Left lung (tissue), 10 donors: ENCODE data around the gene FBXL7. TPM values are rescaled to one million over a fixed set of nuclear protein-coding genes. Genes with fewer than 3 reads are reported as not detected.

ENCODE experiments used
- ATAC-seq: fragments of 200-7000 bp; cut with Tn5 transposase; one replicate; pipeline ENCODE4 v1.9.1; 2020; ENCODE audit warnings: moderate library complexity
- DNase-seq, 4 donors: peaks; one replicate each; pipeline ENCODE4 v3.0.0-alpha.2; 2013 to 2020
- H3K27ac ChIP-seq, 2 donors: fragments of 200-600 bp; sonication (generic) in 1 of 2; one replicate each; pipeline versions ENCODE4 v1.5.0 to v1.8.0; 2020 to 2021
- H3K27me3 ChIP-seq, 2 donors: fragments of 200-600 bp; sonication (generic) in 1 of 2; one replicate each; pipeline versions ENCODE4 v1.5.0 to v1.8.0; 2020 to 2021
- H3K36me3 ChIP-seq, 2 donors: fragments of 200-600 bp; sonication (generic) in 1 of 2; one replicate each; pipeline versions ENCODE4 v1.5.0 to v1.8.0; 2020 to 2021
- H3K4me1 ChIP-seq, 2 donors: fragments of 200-600 bp; one replicate each; pipeline ENCODE4 v1.8.0; 2021
- H3K4me3 ChIP-seq, 2 donors: fragments of 200-600 bp; sonication (generic) in 1 of 2; one replicate each; pipeline versions ENCODE4 v1.5.0 to v1.8.0; 2020 to 2021; ENCODE audit warnings: mild to moderate bottlenecking in 1 of 2
- H3K9me3 ChIP-seq, 2 donors: fragments of 200-600 bp; sonication (generic) in 1 of 2; one replicate each; pipeline versions ENCODE4 v1.5.0 to v1.8.0; 2020 to 2021
- CTCF ChIP-seq, 2 donors: fragments of 200-600 bp; sonication (generic) in 1 of 2; IDR thresholded peaks; one replicate each; pipeline versions ENCODE4 v1.5.0 to v1.8.0; 2021; ENCODE audit warnings: antibody characterized with exemption in 2 of 2
- intact Hi-C, 2 donors: fragments of 100-400 bp; cut with DNase I; formaldehyde crosslinking; loops; one replicate each; pipeline versions ENCODE4 v1.11.2 to v1.14.2; 2022
- polyA plus RNA-seq, 6 donors: library from polyadenylated mRNA; unstranded; fragments of 120-200 nt; gene quantifications; one replicate each; pipeline ENCODE4 v1.2.1, GENCODE V29; 2013; ENCODE audit not compliant: insufficient read length in 6 of 6
- total RNA-seq, 2 donors: library from RNA; stranded (reverse); fragmentation: NEBNext Ultra II Directional; extraction: Animal tissue kit (Norgen Biotek cat#: 25700); gene quantifications; one replicate each; pipeline ENCODE4 v1.2.1, GENCODE V29; 2021
- donor health status: DM: no; HTN: yes; CAD: no.
- donor health status: DM: no; HTN: no; CAD: no.

FBXL7 gene
- total and polyA plus RNA-seq, 8 donors, result 12.0 to 32.4 (median 28.1) TPM

GRCh38 chr5:15808577-15808976 is 308.6 kb downstream of the FBXL7 start:
- no peaks in the 10 kb centered on the region for H3K36me3 ChIP-seq
- H3K4me1 ChIP-seq, result no peaks in the 10 kb centered on the region
- no peaks in the 10 kb centered on the region for H3K27me3 ChIP-seq
- DNase-seq (no peak), ATAC-seq (no peak)
- H3K27ac ChIP-seq, result no peak overlapping the region
- intact Hi-C loops, result no loop called here
- peaks cover 0 to 14% of the 10 kb centered on the region in 2 donors for H3K9me3 ChIP-seq
- H3K4me3 ChIP-seq, result no peak overlapping the region
- no peak for TF ChIP-seq CTCF (IDR thresholded peaks at IDR 0.05)

- H3K27ac ChIP-seq, result no peak overlapping the region
- DNase-seq (no peak), ATAC-seq (no peak)
- no peak overlapping the region for H3K4me3 ChIP-seq
- no peaks in the 10 kb centered on the region for H3K4me1 ChIP-seq
- no peak for TF ChIP-seq CTCF (IDR thresholded peaks at IDR 0.05)
- H3K9me3 ChIP-seq, result no peaks in the 10 kb centered on the region
- H3K36me3 ChIP-seq, result no peaks in the 10 kb centered on the region
- no peaks in the 10 kb centered on the region for H3K27me3 ChIP-seq
- intact Hi-C loops, result no loop called here
Observed at GRCh38 chr5:15819617-15820016, 319.6 kb downstream of the FBXL7 start.

GRCh38 chr5:15821506-15821905 is 321.5 kb downstream of the FBXL7 start:
- intact Hi-C loops, result no loop called here
- H3K9me3 ChIP-seq, result no peaks in the 10 kb centered on the region
- ATAC-seq (no peak), DNase-seq (no peak)
- H3K27me3 ChIP-seq, result no peaks in the 10 kb centered on the region
- no peaks in the 10 kb centered on the region for H3K36me3 ChIP-seq
- no peaks in the 10 kb centered on the region for H3K4me1 ChIP-seq
- TF ChIP-seq CTCF (IDR thresholded peaks at IDR 0.05), result no peak
- no peak overlapping the region for H3K4me3 ChIP-seq
- H3K27ac ChIP-seq, result no peak overlapping the region

GRCh38 chr5:15823398-15823797 is 323.4 kb downstream of the FBXL7 start:
- Histone ChIP-seq H3K9me3 (no peaks in the 10 kb centered on the region), H3K36me3 (no peaks in the 10 kb centered on the region), H3K4me3 (no peak overlapping the region), H3K27ac (no peak overlapping the region), H3K4me1 (no peaks in the 10 kb centered on the region), H3K27me3 (no peaks in the 10 kb centered on the region)
- no peak for DNase-seq
- TF ChIP-seq CTCF (IDR thresholded peaks at IDR 0.05), result no peak
- intact Hi-C loops, result no loop called here
- no peak for ATAC-seq

GRCh38 chr5:15827741-15828140 is 327.8 kb downstream of the FBXL7 start:
- TF ChIP-seq CTCF (IDR thresholded peaks at IDR 0.05), result no peak
- intact Hi-C loops, result no loop called here
- no peaks in the 10 kb centered on the region for H3K4me1 ChIP-seq
- ATAC-seq, result no peak
- H3K27ac ChIP-seq, result no peak overlapping the region
- no peak for DNase-seq
- no peaks in the 10 kb centered on the region for H3K27me3 ChIP-seq
- no peak overlapping the region for H3K4me3 ChIP-seq
- no peaks in the 10 kb centered on the region for H3K9me3 ChIP-seq
- no peaks in the 10 kb centered on the region for H3K36me3 ChIP-seq
